ENCODE measurements around the gene CYP27B1. TPM values are rescaled to one million over a fixed set of nuclear protein-coding genes. Genes with fewer than 3 reads are reported as not detected.
"Not testable (repeated sequence)": the region's sequence is repeated elsewhere in the genome, so short reads cannot be mapped to it uniquely, and the experiment has no call there.

Gene CYP27B1
- total RNA-seq, 1 donor from 2014 or later, result 1.6 TPM

DNA sequence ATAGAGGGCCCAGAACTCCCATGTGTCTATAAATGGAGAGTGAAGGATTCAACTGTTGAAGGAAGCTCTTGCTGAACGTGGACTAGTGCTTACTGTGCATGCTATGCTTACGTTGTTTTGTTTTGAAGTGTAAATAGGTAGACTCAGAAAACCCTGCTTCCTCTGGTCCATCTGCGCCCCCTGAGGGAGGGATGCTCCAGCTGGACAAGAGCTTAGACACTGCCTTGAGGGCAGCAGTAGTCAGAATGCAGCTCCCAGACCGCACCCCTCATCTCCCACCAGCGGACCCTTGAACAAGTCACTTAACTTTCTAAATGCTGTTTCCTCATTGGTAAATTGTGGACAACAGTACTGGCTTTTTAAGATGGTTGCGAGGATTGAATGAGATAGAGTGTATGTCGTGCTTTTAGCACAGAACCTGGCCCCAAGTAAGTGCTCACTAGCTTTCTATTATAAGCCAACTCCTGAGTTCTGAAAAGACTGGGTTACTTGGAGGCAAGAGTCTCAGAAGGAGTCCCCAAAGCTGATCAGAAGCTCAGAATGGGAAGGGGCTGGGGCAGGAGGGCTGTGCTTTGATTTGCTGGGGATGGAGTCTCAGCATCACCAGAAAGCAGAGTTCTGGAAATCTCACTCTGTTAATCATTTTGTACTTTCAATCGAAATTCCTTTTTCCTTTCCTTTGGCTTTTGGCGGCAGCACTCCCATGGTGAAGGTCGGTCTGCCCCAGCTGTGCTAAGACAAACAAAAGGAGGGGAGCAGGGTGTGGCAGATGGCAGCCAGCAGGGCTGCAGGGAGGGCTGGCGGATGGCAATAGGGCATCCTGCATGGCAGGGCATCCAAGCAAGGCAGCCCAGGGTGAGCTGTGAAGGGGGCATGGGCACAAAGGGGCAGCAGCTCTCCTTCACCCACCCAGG is 43.9 kb downstream of the CYP27B1 start:
- DNase-seq (ENCODE audit: low spot score), result no peak

DNA sequence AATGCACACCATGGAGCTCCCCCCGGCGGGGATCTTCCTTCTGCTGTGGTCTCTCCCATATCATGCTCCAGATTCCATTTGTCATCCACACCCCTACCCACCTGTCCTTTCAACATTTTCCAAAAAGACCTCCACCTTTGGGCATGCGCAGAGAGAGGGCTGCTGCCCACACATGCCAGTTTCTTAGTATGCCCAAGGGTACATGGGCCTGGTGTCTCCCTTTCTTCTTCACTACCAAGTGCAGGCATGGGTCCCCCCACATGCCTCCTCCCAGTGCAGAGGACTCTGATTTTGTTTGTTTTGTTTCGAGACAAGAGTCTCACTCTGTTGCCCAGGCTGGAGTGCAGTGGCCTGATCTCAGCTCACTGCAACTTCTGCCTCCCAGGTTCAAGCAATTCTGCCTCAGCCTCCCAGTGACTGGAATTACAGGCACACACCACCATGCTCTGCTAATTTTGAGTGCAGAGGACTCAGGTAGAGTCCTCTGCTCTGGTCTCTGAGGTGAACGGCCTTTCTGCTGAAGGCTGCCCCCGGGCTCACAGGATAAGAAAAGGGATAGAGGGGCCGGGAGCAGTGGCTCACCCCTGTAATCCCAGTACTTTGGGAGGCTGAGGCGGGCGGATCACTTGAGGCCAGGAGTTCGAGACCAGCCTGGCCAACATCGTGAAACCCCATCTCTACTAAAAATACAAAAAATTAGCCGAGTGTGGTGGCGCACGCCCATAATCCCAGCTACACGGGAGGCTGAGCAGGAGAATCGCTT is 44.9 kb downstream of the CYP27B1 start:
- not testable (repeated sequence) for DNase-seq (ENCODE audit: low spot score)

DNA sequence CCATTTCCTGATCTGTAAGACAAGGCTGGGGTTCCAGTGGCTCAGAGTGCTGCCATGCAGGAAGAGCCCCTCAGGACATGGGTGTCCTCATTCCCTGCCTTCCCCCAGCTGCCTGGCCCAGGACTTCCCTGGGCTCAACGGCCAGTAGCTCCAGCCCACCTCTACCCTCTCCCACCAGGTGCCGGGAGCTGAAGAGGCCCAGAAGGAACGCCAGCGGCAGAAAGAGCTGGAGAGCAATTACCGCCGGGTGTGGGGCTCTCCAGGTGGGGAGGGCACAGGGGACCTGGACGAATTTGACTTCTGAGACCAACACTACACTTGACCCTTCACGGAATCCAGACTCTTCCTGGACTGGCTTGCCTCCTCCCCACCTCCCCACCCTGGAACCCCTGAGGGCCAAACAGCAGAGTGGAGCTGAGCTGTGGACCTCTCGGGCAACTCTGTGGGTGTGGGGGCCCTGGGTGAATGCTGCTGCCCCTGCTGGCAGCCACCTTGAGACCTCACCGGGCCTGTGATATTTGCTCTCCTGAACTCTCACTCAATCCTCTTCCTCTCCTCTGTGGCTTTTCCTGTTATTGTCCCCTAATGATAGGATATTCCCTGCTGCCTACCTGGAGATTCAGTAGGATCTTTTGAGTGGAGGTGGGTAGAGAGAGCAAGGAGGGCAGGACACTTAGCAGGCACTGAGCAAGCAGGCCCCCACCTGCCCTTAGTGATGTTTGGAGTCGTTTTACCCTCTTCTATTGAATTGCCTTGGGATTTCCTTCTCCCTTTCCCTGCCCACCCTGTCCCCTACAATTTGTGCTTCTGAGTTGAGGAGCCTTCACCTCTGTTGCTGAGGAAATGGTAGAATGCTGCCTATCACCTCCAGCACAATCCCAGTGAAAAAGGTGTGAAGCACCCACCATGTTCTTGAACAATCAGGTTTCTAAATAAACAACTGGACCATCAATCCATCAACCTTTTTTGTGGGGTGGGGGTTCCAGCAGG is 46.0 kb downstream of the CYP27B1 start:
- no peak for DNase-seq (ENCODE audit: low spot score)

DNA sequence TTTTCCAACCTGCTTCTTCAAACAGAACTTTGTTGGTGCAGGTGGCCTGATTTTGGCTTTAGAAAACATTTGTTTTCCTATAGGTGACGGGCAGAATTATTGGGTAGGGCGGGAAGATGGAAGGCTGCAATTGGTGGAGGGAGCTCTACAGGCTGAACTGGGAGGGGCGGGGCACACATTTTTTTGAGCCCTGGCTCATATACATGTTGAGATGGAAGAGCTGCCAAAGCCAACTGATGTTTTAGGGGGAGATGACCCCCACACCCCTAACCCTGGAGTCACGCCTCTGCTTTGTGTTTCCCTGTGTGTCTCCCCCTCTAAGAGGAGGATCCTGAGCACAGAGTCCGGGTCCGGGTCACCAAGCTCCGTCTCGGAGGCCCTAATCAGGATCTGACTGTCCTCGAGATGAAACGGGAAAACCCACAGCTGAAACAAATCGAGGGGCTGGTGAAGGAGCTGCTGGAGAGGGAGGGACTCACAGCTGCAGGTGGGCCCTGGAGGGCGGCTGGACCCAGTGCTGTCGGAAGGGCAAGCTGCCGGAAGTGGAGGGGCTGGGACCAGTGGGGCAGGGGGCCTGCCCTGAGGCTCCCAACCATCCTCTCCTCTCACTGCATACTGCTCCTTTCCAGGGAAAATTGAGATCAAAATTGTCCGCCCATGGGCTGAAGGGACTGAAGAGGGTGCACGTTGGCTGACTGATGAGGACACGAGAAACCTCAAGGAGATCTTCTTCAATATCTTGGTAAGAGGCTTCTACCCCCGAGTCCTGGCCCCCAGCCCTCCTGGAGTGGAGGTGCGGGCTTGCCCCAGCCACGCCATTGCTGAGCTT is 46.9 kb downstream of the CYP27B1 start:
- no peak for DNase-seq (ENCODE audit: low spot score)

DNA sequence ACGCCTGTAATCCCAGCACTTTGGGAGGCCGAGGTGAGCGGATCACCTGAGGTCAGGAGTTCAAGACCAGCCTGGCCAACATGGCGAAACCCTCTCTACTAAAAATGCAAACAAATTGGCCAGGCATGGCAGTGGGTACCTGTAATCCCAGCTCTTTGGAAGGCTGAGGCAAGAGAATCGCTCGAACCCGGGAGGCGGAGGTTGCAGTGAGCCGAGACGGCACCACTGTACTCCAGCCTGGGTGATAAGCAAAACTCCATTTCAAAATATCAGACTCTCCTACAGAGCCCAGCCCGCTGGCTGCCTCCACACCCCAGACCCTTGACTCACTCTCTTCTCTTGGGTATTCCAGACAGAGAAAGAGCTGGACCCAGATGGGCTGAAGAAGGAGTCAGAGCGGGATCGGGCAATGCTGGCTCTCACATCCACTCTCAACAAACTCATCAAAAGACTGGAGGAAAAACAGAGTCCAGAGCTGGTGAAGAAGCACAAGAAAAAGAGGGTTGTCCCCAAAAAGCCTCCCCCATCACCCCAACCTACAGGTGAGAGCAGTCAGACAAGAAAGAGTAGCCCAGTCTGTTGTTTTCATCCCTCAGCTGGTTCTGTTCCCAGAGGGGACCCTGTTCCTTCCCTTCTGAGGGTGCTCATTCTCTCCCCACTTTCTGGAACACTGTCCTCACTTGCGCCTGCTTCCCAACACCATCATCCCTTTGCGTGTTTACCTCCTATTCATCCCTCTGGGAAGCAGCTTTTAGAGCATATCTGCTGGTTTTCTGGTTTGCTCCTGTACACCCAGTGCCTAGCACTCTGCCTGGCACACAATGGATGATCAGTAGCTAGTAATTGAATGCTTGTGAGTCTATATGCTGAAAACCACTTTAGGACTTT is 48.0 kb downstream of the CYP27B1 start:
- DNase-seq (ENCODE audit: low spot score), result no peak

DNA sequence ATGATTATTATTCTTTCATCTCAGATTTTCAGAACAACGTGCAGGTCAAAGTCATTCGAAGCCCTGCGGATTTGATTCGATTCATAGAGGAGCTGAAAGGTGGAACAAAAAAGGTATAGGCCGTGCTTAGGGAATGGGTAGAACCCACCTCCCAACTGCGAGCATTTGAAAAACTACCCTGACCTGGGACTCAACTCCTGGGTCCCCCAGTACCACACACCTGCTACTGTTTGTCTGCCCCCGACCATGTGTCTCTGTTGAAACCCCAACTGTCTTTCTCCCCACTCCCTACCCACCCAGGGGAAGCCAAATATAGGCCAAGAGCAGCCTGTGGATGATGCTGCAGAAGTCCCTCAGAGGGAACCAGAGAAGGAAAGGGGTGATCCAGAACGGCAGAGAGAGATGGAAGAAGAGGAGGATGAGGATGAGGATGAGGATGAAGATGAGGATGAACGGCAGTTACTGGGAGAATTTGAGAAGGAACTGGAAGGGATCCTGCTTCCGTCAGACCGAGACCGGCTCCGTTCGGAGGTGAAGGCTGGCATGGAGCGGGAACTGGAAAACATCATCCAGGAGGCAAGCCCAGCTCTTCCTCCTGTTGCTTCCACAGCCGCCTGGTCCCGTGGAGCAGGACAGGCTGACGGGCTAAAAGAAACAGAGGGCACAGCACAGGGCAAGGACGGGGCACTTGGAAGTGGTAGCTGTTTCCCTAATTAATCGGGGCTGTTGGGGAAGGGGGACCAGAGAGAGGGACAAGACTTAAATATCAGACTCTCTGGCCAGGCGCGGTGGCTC is 48.8 kb downstream of the CYP27B1 start:
- no peak for DNase-seq (ENCODE audit: low spot score)

DNA sequence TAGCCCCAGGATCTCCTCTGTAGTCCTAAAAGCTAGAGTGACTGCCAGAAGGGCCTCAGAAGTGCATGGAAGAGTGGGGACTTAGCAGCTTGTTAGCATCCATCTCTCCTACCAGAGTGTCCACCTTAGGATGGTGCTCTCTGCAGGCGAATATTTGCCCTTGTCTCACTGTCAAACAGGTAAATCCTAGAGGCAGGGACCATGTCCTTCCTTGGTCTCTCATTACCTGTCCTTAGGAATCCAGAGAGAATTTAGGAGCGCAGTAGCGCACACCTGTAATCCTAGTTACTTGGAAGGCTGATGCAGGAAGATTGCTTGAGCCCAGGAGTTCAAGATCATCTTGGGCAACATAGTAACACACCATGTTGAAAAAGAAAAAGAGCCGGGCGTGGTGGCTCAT is 49.7 kb downstream of the CYP27B1 start:
- DNase-seq (ENCODE audit: low spot score), result no peak

DNA sequence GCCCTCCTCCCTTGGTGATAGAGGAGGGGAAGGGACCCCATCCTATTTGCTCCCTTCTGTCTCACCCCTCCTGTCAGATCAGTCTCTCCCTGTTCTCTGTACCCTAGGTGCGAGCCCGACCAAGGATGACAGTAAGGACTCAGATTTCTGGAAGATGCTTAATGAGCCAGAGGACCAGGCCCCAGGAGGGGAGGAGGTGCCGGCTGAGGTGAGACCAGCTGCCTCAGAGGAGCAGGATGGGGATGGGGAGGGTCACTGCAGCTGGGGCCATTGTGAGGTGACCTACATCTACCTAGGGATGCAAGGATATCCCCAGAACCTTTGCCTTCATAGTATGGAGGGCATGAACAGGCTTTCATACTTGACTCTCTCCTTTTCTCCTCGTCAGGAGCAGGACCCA is 50.6 kb downstream of the CYP27B1 start:
- no peak for DNase-seq (ENCODE audit: low spot score)

DNA sequence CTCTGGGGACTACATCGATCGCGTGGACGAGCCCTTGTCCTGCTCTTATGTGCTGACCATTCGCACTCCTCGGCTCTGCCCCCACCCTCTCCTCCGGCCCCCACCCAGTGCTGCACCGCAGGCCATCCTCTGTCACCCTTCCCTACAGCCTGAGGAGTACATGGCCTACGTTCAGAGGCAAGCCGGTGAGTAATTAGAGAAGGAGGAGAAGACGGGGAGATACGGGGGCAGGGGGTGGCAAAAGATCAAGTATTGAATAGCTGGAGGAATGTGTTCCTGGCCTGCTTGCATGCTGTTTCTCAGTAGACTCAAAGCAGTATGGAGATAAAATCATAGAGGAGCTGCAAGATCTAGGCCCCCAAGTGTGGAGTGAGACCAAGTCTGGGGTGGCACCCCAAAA is 51.1 kb downstream of the CYP27B1 start:
- DNase-seq (ENCODE audit: low spot score), result no peak

DNA sequence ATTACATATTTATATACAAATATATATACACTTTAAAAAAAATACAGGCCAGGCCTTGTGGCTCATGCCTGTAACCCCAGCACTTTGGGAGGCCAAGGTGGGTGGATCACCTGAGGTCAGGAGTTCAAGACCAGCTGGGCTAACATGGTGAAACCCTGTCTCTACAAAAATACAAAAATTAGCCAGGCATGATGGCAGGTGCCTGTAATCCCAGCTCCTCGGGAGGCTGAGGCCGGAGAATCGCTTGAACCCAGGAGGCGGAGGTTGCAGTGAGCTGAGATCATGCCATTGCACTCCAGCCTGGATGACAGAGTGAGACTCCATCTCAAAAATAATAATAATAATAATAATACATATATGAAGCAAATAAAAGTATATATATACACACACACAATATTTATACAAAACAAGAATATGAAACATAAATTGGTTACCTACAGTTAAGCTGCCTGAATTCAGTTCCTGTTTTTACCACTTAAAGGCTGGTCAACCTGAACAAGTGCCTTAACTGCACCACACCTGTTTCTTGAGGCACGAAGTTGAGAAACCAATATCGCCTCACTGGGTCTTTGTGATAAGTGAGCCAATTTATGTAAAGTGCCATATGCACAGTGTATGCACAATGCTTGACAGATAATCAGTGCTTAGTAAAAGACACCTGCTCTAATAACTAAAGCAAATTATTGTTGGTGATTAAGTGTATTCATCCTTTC is 51.7 kb downstream of the CYP27B1 start:
- DNase-seq (ENCODE audit: low spot score), result not testable (repeated sequence)

DNA sequence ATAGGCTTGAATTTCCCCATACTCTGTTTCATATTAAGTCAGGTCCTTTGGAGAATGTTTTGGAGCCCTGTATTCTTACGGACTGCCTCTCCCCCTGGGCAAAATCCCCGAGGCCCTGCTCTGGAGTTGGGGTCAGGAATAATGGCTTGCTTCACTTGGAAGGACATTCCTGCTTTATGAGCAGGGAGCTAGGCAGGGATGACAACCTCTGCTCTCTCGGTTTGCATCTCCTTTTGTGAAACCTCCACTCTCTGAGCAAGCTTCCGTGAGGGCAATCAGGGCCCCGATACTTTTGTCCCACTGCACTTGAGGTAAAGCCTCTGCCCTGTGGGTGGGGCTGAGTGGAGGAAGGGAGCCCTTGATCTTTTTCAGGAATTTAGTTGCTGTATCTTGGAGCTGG is 53.7 kb downstream of the CYP27B1 start:
- DNase-seq (ENCODE audit: low spot score), result no peak

DNA sequence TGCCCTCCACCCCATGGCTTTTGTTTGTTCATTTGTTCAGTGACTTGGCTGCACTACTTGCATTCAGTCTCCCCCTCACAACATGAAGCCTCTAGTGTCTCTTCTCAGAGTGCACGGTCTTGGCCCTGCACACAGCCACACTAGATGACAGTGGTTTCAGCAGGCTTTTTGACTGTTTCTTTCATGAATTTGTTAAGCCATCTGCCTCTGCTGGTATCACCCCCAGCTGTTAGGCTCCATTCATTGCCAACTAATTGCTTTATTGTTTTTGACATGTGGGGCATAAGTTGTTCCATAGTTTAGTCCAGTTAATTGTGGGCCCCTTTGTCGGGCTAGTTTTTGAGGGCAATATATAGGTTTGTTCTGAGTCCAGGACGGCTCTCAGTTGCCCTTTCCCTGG is 54.2 kb downstream of the CYP27B1 start:
- DNase-seq (ENCODE audit: low spot score), result no peak

Other genes starting within 250 kb of the CYP27B1 start
- gene DDIT3, start 246.6 kb downstream of the CYP27B1 start, total RNA-seq, result 30.8 TPM
- gene MBD6, start 244.3 kb downstream of the CYP27B1 start, total RNA-seq, result 177 TPM
- gene DCTN2, start 219.9 kb downstream of the CYP27B1 start, total RNA-seq, result 104 TPM
- gene KIF5A, start 217.0 kb downstream of the CYP27B1 start, total RNA-seq, result 0.99 TPM
- 48.0 TPM for gene PIP4K2C, start 175.9 kb downstream of the CYP27B1 start, total RNA-seq
- gene DTX3, start 162.3 kb downstream of the CYP27B1 start, total RNA-seq, result 40.0 TPM
- 41.5 TPM for gene ARHGEF25, start 155.6 kb downstream of the CYP27B1 start, total RNA-seq
- 3.3 TPM for gene B4GALNT1, start 133.9 kb downstream of the CYP27B1 start, total RNA-seq
- 201 TPM for gene OS9, start 72.9 kb downstream of the CYP27B1 start, total RNA-seq
- gene AGAP2, start 28.3 kb downstream of the CYP27B1 start, total RNA-seq, result 2.8 TPM
- 45.6 TPM for gene TSPAN31, start 22.0 kb downstream of the CYP27B1 start, total RNA-seq
- 86.5 TPM for gene CDK4, start 14.8 kb downstream of the CYP27B1 start, total RNA-seq
- 12.1 TPM for gene MARCHF9, start 12.0 kb downstream of the CYP27B1 start, total RNA-seq
- gene METTL1, start 5.0 kb upstream of the CYP27B1 start, total RNA-seq, result 50.1 TPM
- gene EEF1AKMT3, start 5.5 kb upstream of the CYP27B1 start, total RNA-seq, result 9.8 TPM
- 32.9 TPM for gene TSFM, start 15.7 kb upstream of the CYP27B1 start, total RNA-seq
- gene AVIL, start 51.7 kb upstream of the CYP27B1 start, total RNA-seq, result 5.2 TPM
- gene CTDSP2, start 79.7 kb upstream of the CYP27B1 start, total RNA-seq, result 130 TPM
- gene ATP23, start 174.5 kb upstream of the CYP27B1 start, total RNA-seq, result 8.5 TPM